ENCODE results near the gene CYSTM1.

Gene CYSTM1

GRCh38 chr5:140261403-140262171, 86.6 kb downstream of the CYSTM1 start:
- peak; percentile 68 for DNase-seq

- no peak for DNase-seq
Observed at GRCh38 chr5:140262221-140262620, 87.2 kb downstream of the CYSTM1 start.

- DNase-seq: no peak
Observed at GRCh38 chr5:140262839-140263238, 87.9 kb downstream of the CYSTM1 start.

GRCh38 chr5:140265845-140266244, 90.9 kb downstream of the CYSTM1 start:
- no peak for DNase-seq

- DNase-seq: no peak
Observed at GRCh38 chr5:140266471-140267200, 91.6 kb downstream of the CYSTM1 start.

- DNase-seq: peak; percentile 30
Observed at GRCh38 chr5:140267201-140267540, 92.2 kb downstream of the CYSTM1 start.

- no peak for DNase-seq
Observed at GRCh38 chr5:140267559-140268018, 92.6 kb downstream of the CYSTM1 start.

- DNase-seq: no peak
Observed at GRCh38 chr5:140270008-140270407, 95.0 kb downstream of the CYSTM1 start.

- DNase-seq: peak; percentile 8
Observed at GRCh38 chr5:140273401-140273877, 98.5 kb downstream of the CYSTM1 start.

- DNase-seq: no peak
Observed at GRCh38 chr5:140275837-140276236, 100.8 kb downstream of the CYSTM1 start.

GRCh38 chr5:140282266-140282665, 107.3 kb downstream of the CYSTM1 start:
- DNase-seq: no peak

GRCh38 chr5:140284013-140284412, 109.0 kb downstream of the CYSTM1 start:
- DNase-seq: no peak

GRCh38 chr5:140286424-140286823, 111.4 kb downstream of the CYSTM1 start:
- DNase-seq: no peak

GRCh38 chr5:140287801-140288521, 113.0 kb downstream of the CYSTM1 start:
- no peak for DNase-seq

GRCh38 chr5:140292212-140293036, 117.4 kb downstream of the CYSTM1 start:
- no peak for DNase-seq
